HEK293T (cell line): ENCODE measurements around the gene MTA2.

Experiments
- ARNT ChIP-seq: fragments of 450-650 bp; IDR thresholded peaks from 2 replicates; pipeline ENCODE4 v1.6.1; 2017; ENCODE audit warnings: mild to moderate bottlenecking
- SP1 ChIP-seq: fragments of 450-650 bp; IDR thresholded peaks from 2 replicates; pipeline ENCODE4 v1.6.1; 2017

- no peak for TF ChIP-seq SP1
- no peak for TF ChIP-seq ARNT
These were observed 2.5 kb downstream of the MTA2 start for GRCh38 chr11:62599069-62599696.
